NCI-H524 treated with DMSO at 0.1 percent for 48 hours (cell line): ENCODE results near the gene TRIO.

ENCODE experiments used
- DNase-seq: peaks from one replicate; lab custom pipeline; 2025; lab: John Stamatoyannopoulos, UW

Gene TRIO

GRCh38 chr5:14147210-14147609 lies 4.1 kb downstream of the TRIO start:
- DNase-seq = no peak

GRCh38 chr5:14148483-14148882 lies 5.3 kb downstream of the TRIO start:
- no peak for DNase-seq

GRCh38 chr5:14148890-14149671 lies 5.9 kb downstream of the TRIO start:
- no peak for DNase-seq

GRCh38 chr5:14149672-14150274 lies 6.6 kb downstream of the TRIO start:
- no peak for DNase-seq

GRCh38 chr5:14151416-14151815 lies 8.3 kb downstream of the TRIO start:
- DNase-seq = no peak

GRCh38 chr5:14153071-14153864 lies 10.1 kb downstream of the TRIO start:
- peak; percentile 20 for DNase-seq

- no peak for DNase-seq
These were observed 11.0 kb downstream of the TRIO start for GRCh38 chr5:14153932-14154731.

- no peak for DNase-seq
These were observed 11.9 kb downstream of the TRIO start for GRCh38 chr5:14155075-14155474.

- no peak for DNase-seq
These were observed 12.6 kb downstream of the TRIO start for GRCh38 chr5:14155739-14156138.

GRCh38 chr5:14156290-14156649 lies 13.1 kb downstream of the TRIO start:
- DNase-seq = no peak

- peak; percentile 22 for DNase-seq
These were observed 13.7 kb downstream of the TRIO start for GRCh38 chr5:14156650-14157492.

- no peak for DNase-seq
These were observed 14.3 kb downstream of the TRIO start for GRCh38 chr5:14157493-14157782.

GRCh38 chr5:14158890-14159666 lies 15.9 kb downstream of the TRIO start:
- DNase-seq = no peak

- peak; percentile 99 for DNase-seq
These were observed 18.8 kb downstream of the TRIO start for GRCh38 chr5:14161825-14162556.

- peak; percentile 87 for DNase-seq
These were observed 21.3 kb downstream of the TRIO start for GRCh38 chr5:14164164-14165163.

- DNase-seq = no peak
These were observed 22.4 kb downstream of the TRIO start for GRCh38 chr5:14165375-14166106.

- DNase-seq = no peak
These were observed 23.3 kb downstream of the TRIO start for GRCh38 chr5:14166437-14166836.
